Tibial nerve (tissue), 4 donors: ENCODE results near the gene OR6S1.

Source experiments
- EP300 ChIP-seq, 2 donors: sonication (generic); formaldehyde crosslinking; IDR thresholded peaks; one replicate each; pipeline ENCODE4 v1.6.1; 2017; ENCODE audit warnings: antibody characterized with exemption in 2 of 2, mild to moderate bottlenecking in 1 of 2
- POLR2A ChIP-seq, 2 donors: fragments of 450-650 bp; IDR thresholded peaks; one replicate each; pipeline ENCODE4 v1.6.1; 2017; ENCODE audit warnings: antibody characterized with exemption in 2 of 2, mild to moderate bottlenecking in 2 of 2, moderate library complexity in 2 of 2
- TF ChIP-seq, protein P1 (sequence below), 5 experiments: fragments of 200-600 bp in 3 of 5; fragments of 450-650 bp in 2 of 5; sonication (generic) in 3 of 5; IDR thresholded peaks; one replicate each; pipeline ENCODE4 v1.5.1; 2016 to 2019; ENCODE audit warnings: antibody characterized with exemption in 5 of 5, mild to moderate bottlenecking in 3 of 5, moderate library complexity in 2 of 5

DNA sequence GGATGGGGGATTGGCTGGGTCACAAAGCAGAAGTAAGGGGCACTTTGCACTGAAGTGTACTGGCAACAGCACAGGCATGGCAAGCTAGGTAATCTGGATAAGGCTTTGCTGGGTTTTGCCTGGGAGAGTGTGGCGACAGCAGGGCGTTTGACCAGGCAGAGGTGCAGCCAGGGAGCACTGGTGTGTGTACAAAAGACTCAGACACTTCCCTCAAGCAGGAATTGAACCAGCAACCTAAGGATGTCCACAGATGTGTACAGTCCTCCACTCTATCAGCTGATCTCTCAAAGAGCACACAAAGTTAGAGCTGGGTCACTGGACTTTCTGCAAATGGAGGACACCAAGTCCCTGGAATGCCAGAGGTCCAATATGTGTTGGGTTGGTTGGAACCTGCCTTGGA lies 27.5 kb upstream of the OR6S1 start:
- TF ChIP-seq POLR2A (IDR thresholded peaks at IDR 0.05) (no peak), EP300 (IDR thresholded peaks at IDR 0.05) (no peak)
- TF ChIP-seq, protein P1, sequence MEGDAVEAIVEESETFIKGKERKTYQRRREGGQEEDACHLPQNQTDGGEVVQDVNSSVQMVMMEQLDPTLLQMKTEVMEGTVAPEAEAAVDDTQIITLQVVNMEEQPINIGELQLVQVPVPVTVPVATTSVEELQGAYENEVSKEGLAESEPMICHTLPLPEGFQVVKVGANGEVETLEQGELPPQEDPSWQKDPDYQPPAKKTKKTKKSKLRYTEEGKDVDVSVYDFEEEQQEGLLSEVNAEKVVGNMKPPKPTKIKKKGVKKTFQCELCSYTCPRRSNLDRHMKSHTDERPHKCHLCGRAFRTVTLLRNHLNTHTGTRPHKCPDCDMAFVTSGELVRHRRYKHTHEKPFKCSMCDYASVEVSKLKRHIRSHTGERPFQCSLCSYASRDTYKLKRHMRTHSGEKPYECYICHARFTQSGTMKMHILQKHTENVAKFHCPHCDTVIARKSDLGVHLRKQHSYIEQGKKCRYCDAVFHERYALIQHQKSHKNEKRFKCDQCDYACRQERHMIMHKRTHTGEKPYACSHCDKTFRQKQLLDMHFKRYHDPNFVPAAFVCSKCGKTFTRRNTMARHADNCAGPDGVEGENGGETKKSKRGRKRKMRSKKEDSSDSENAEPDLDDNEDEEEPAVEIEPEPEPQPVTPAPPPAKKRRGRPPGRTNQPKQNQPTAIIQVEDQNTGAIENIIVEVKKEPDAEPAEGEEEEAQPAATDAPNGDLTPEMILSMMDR (IDR thresholded peaks at IDR 0.05), result no peak
